HEK293T (cell line): Measurements from ENCODE around the gene NF1.

ENCODE experiments used
- FOXA1 ChIP-seq: fragments of 450-650 bp; IDR thresholded peaks from 2 replicates; pipeline ENCODE4 v1.6.1; 2016; ENCODE audit warnings: mild to moderate bottlenecking
- HDGF ChIP-seq: fragments of 450-650 bp; IDR thresholded peaks from 2 replicates; pipeline ENCODE4 v1.6.1; 2017; ENCODE audit warnings: antibody characterized with exemption, borderline replicate concordance
- LEF1 ChIP-seq: fragments of 450-650 bp; IDR thresholded peaks from 2 replicates; pipeline ENCODE4 v1.6.1; 2017; ENCODE audit warnings: mild to moderate bottlenecking, borderline replicate concordance
- NFRKB ChIP-seq: fragments of 450-650 bp; IDR thresholded peaks from 2 replicates; pipeline ENCODE4 v1.6.1; 2016; ENCODE audit warnings: mild to moderate bottlenecking, moderate library complexity
- SP1 ChIP-seq: fragments of 450-650 bp; IDR thresholded peaks from 2 replicates; pipeline ENCODE4 v1.6.1; 2017
- SUZ12 ChIP-seq: fragments of 450-650 bp; IDR thresholded peaks from 2 replicates; pipeline ENCODE4 v1.6.1; 2016; ENCODE audit warnings: mild to moderate bottlenecking
- TARDBP ChIP-seq: fragments of 450-650 bp; IDR thresholded peaks from 2 replicates; pipeline ENCODE4 v1.6.1; 2016

GRCh38 chr17:31216031-31216751, 121.4 kb downstream of the NF1 start:
- no peak for TF ChIP-seq SP1
- no peak for TF ChIP-seq NFRKB
- TF ChIP-seq SUZ12, result no peak
- TF ChIP-seq FOXA1, result no peak
- TF ChIP-seq TARDBP, result no peak
- TF ChIP-seq HDGF, result no peak
- TF ChIP-seq LEF1, result no peak
